Activated effector memory CD4-positive, alpha-beta T cell treated with anti-CD3 and anti-CD28 coated beads, Interleukin-2, amount 50 U/mL, for 16 hours (primary cell): ENCODE results near the gene TNS3.
"Not testable (repeated sequence)": the region's sequence is repeated elsewhere in the genome, so short reads cannot be mapped to it uniquely, and the experiment has no call there.

Experiments used
- DNase-seq: peaks from one replicate; pipeline ENCODE4 v3.0.0-alpha.2; 2020

Gene TNS3

GRCh38 chr7:47443049-47443448 is 138.9 kb downstream of the TNS3 start:
- no peak for DNase-seq

GRCh38 chr7:47442605-47442865 is 139.4 kb downstream of the TNS3 start:
- DNase-seq: no peak

- no peak for DNase-seq
Measured at GRCh38 chr7:47441796-47442604, 139.9 kb downstream of the TNS3 start.

GRCh38 chr7:47441048-47441447 is 140.9 kb downstream of the TNS3 start:
- not testable (repeated sequence) for DNase-seq

GRCh38 chr7:47440320-47440719 is 141.6 kb downstream of the TNS3 start:
- DNase-seq: no peak

- no peak for DNase-seq
Measured at GRCh38 chr7:47439181-47439667, 142.7 kb downstream of the TNS3 start.

GRCh38 chr7:47438411-47439029 is 143.4 kb downstream of the TNS3 start:
- DNase-seq: no peak

- no peak for DNase-seq
Measured at GRCh38 chr7:47435889-47436312, 146.0 kb downstream of the TNS3 start.

GRCh38 chr7:47433564-47433895 is 148.4 kb downstream of the TNS3 start:
- DNase-seq: no peak

- DNase-seq: no peak
Measured at GRCh38 chr7:47432671-47433563, 149.0 kb downstream of the TNS3 start.

- no peak for DNase-seq
Measured at GRCh38 chr7:47430422-47430821, 151.5 kb downstream of the TNS3 start.

- DNase-seq: no peak
Measured at GRCh38 chr7:47428768-47429472, 153.0 kb downstream of the TNS3 start.

GRCh38 chr7:47428052-47428767 is 153.7 kb downstream of the TNS3 start:
- DNase-seq: no peak

GRCh38 chr7:47427051-47427643 is 154.8 kb downstream of the TNS3 start:
- no peak for DNase-seq

- no peak for DNase-seq
Measured at GRCh38 chr7:47424523-47424922, 157.4 kb downstream of the TNS3 start.

- no peak for DNase-seq
Measured at GRCh38 chr7:47423196-47423595, 158.7 kb downstream of the TNS3 start.

- DNase-seq: no peak
Measured at GRCh38 chr7:47422611-47423010, 159.3 kb downstream of the TNS3 start.

GRCh38 chr7:47421456-47421855 is 160.5 kb downstream of the TNS3 start:
- DNase-seq: no peak

- DNase-seq: no peak
Measured at GRCh38 chr7:47420122-47420780, 161.7 kb downstream of the TNS3 start.

GRCh38 chr7:47419471-47419870 is 162.4 kb downstream of the TNS3 start:
- no peak for DNase-seq

- no peak for DNase-seq
Measured at GRCh38 chr7:47418601-47419309, 163.2 kb downstream of the TNS3 start.
